Neutrophil (primary cell): ENCODE results near the gene ARSB.

Experiments
- H3K27ac ChIP-seq: fragments of 200-600 bp; sonication (generic); 2 replicates; pipeline ENCODE4 v1.5.1; 2016; ENCODE audit warnings: mild to moderate bottlenecking, moderate library complexity
- H3K27me3 ChIP-seq: fragments of 200-600 bp; sonication (generic); 2 replicates; pipeline ENCODE4 v1.6.0; 2016; ENCODE audit warnings: mild to moderate bottlenecking
- H3K36me3 ChIP-seq: fragments of 200-600 bp; sonication (generic); 2 replicates; pipeline ENCODE4 v1.5.1; 2017
- H3K4me1 ChIP-seq, 2 experiments: fragments of 200-600 bp in 1 of 2; sonication (generic) in 1 of 2; 1 replicate in 1 of 2; 2 replicates in 1 of 2; pipeline versions ENCODE4 v1.5.1 to v1.6.1; 2013 to 2016; ENCODE audit warnings: low read depth in 1 of 2, low read length in 1 of 2, mild to moderate bottlenecking in 1 of 2, moderate library complexity in 1 of 2; ENCODE audit not compliant: control insufficient read depth in 1 of 2, insufficient read depth in 1 of 2
- H3K4me3 ChIP-seq, 2 experiments: fragments of 200-600 bp in 1 of 2; sonication (generic) in 1 of 2; 1 replicate in 1 of 2; 2 replicates in 1 of 2; pipeline ENCODE4 v1.5.1; 2013 to 2016; ENCODE audit warnings: low read depth in 1 of 2, low read length in 1 of 2, mild to moderate bottlenecking in 1 of 2, moderate library complexity in 1 of 2
- H3K9me3 ChIP-seq: fragments of 200-600 bp; sonication (generic); 2 replicates; pipeline ENCODE4 v1.5.1; 2016
- CTCF ChIP-seq: fragments of 200-600 bp; sonication (generic); IDR thresholded peaks from 2 replicates; pipeline ENCODE4 v1.5.1; 2016; ENCODE audit warnings: antibody characterized with exemption

ARSB gene

DNA sequence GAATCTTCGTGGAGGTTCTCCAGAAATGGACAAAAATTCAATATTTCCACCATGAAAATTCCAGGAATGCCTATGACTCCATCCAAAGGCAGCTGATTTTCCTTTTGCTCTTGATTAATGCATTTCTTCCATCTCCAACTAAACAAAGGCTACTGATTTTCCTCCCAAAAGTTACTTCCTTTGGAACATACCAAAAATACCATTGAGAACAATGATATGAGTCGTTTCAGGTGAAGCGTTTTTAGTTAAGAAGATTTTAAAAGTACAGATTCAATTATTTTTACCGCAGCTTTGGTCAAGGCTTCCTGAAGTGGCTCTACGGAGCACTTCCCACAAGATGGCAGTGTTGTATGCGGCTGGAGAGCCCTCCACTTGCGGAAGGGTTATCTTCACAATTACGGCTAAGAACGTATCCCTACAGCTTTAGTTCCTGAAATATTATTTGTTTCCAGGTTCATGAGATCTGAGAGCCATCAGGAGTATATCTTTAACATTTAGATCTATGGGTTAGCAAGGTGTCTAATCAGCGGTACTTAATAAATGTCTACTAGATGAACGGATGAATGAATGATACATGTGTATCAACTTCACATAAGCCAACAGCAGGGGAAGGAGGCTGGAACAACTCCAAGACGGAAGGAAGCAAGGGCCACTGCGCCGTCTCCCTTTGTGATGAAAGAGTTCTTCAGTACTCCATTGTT is 35.9 kb upstream of the ARSB start:
- H3K36me3 ChIP-seq = no peaks in the 10 kb centered on the region
- no peak for TF ChIP-seq CTCF
- no peaks in the 10 kb centered on the region for H3K4me1 ChIP-seq
- no peak overlapping the region for H3K27ac ChIP-seq
- no peaks in the 10 kb centered on the region for H3K9me3 ChIP-seq
- H3K27me3 ChIP-seq = peaks cover 73% of the 10 kb centered on the region
- no peak overlapping the region for H3K4me3 ChIP-seq

GRCh38 chr5:79014631-79015030 is 29.5 kb upstream of the ARSB start:
- H3K4me1 ChIP-seq = no peaks in the 10 kb centered on the region
- TF ChIP-seq CTCF = no peak
- peaks cover 47% of the 10 kb centered on the region for H3K27me3 ChIP-seq
- H3K4me3 ChIP-seq = no peak overlapping the region
- no peaks in the 10 kb centered on the region for H3K9me3 ChIP-seq
- H3K36me3 ChIP-seq = no peaks in the 10 kb centered on the region
- H3K27ac ChIP-seq = no peak overlapping the region

- Histone ChIP-seq H3K27me3 (peaks cover 24% of the 10 kb centered on the region), H3K27ac (no peak overlapping the region), H3K4me1 (no peaks in the 10 kb centered on the region), H3K9me3 (no peaks in the 10 kb centered on the region), H3K4me3 (no peak overlapping the region), H3K36me3 (no peaks in the 10 kb centered on the region)
- no peak for TF ChIP-seq CTCF
Observed at GRCh38 chr5:79011869-79012268, 26.8 kb upstream of the ARSB start.

DNA sequence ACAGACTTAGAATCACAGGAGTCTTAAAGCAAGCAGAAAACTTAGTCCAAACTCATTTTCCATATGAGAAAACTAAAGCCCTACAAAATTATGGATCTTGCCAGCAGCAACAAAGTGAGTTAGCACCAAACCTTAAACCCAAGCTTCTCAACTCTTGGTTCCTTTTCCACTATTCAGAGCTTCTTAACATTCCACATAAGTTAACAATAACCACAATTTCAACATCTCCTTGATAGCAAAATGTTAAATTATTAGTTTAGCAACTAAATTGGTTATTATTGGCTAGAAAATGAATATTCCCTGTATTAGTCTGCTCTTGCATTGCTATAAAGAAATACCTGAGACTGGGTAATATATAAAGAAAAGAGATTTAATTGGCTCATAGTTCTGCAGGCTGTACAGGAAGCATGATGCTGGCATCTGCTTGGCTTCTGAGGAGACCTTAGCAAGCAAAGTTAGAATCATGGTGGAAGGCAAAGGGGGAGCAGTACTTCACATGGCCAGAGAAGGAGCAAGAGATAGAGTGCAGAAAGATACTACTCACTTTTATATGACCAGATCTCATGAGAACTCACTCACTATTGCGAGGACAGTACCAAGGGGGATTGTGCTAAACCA is 26.2 kb upstream of the ARSB start:
- Histone ChIP-seq H3K27ac (no peak overlapping the region), H3K27me3 (peaks cover 19% of the 10 kb centered on the region), H3K4me3 (no peak overlapping the region), H3K4me1 (no peaks in the 10 kb centered on the region), H3K36me3 (no peaks in the 10 kb centered on the region), H3K9me3 (no peaks in the 10 kb centered on the region)
- TF ChIP-seq CTCF = no peak

DNA sequence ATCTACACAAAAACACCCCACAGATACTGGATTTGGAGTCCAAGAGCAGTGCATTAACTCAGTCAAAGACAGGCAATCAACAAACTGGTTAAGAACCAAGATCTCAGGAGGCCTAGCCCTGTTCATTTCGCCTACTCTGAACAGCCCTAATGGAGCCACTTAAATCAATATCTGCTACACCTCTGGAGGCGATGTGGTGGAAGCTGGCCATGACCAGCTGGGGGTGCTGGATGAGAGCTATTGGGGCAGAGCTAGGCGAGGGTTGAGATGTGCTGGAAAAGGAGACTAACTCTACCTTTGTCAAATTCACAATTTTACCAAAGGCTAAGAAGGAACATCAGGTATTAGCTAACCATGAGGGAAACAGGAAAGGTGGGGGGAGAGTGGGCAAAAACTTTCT is 23.3 kb upstream of the ARSB start:
- no peaks in the 10 kb centered on the region for H3K9me3 ChIP-seq
- no peaks in the 10 kb centered on the region for H3K27me3 ChIP-seq
- H3K4me1 ChIP-seq = no peaks in the 10 kb centered on the region
- no peak overlapping the region for H3K27ac ChIP-seq
- H3K36me3 ChIP-seq = no peaks in the 10 kb centered on the region
- H3K4me3 ChIP-seq = no peak overlapping the region
- no peak for TF ChIP-seq CTCF
